Peyer's patch (tissue), 4 donors: Measurements from ENCODE around the gene PRKCA.

ENCODE experiments used
- CTCF ChIP-seq, 6 experiments: fragments of 450-650 bp in 4 of 6; fragments of 200-600 bp in 2 of 6; sonication (generic) in 1 of 6; IDR thresholded peaks; one replicate each; pipeline ENCODE4 v1.5.1; 2017 to 2019; ENCODE audit warnings: antibody characterized with exemption in 6 of 6, mild to moderate bottlenecking in 3 of 6, moderate library complexity in 1 of 6
- POLR2A ChIP-seq, 2 donors: fragments of 450-650 bp; IDR thresholded peaks; one replicate each; pipeline ENCODE4 v1.5.1; 2017; ENCODE audit warnings: antibody characterized with exemption in 2 of 2, mild to moderate bottlenecking in 2 of 2, moderate library complexity in 2 of 2

GRCh38 chr17:66351701-66352100 is 49.3 kb downstream of the PRKCA start:
- no peak for TF ChIP-seq CTCF (IDR thresholded peaks at IDR 0.05)
- TF ChIP-seq POLR2A (IDR thresholded peaks at IDR 0.05), result no peak
